GM12892 (cell line): ENCODE results near the gene WDR18.

Source experiments
- DNase-seq: peaks from one replicate; pipeline ENCODE4 v3.0.0; 2011; ENCODE audit not compliant: insufficient read length
- FAIRE-seq: peaks from 2 replicates; lab custom pipeline; 2011; peaks lifted over from hg19 to GRCh38; lab: Jason Lieb, UNC
- POLR2A ChIP-seq: IDR thresholded peaks from 2 replicates; pipeline ENCODE4 v1.6.1; 2011; ENCODE audit warnings: low read depth, low read length, control low read depth
- POLR2AphosphoS5 ChIP-seq: IDR thresholded peaks from 2 replicates; pipeline ENCODE4 v1.6.1; 2011; ENCODE audit warnings: low read depth, low read length, control low read depth
- TAF1 ChIP-seq: IDR thresholded peaks from 2 replicates; pipeline ENCODE4 v1.6.1; 2011; ENCODE audit warnings: low read depth, mild to moderate bottlenecking, control low read depth, low read length, borderline replicate concordance

The WDR18 gene

GRCh38 chr19:974564-975257 lies 9.4 kb upstream of the WDR18 start:
- DNase-seq: no peak
- FAIRE-seq: no peak
- no peak for TF ChIP-seq POLR2A
- no peak for TF ChIP-seq POLR2AphosphoS5
- no peak for TF ChIP-seq TAF1

- DNase-seq (no peak), FAIRE-seq (no peak)
- TF ChIP-seq POLR2AphosphoS5 (0 out of 2 replicates have a peak, but pooled peaks have one; percentile 27), POLR2A (no peak)
Measured at GRCh38 chr19:976476-976875, 7.7 kb upstream of the WDR18 start.

- TF ChIP-seq POLR2AphosphoS5 (no peak), POLR2A (no peak), TAF1 (no peak)
- FAIRE-seq: no peak
Measured at GRCh38 chr19:977058-977464, 7.1 kb upstream of the WDR18 start.

GRCh38 chr19:979318-979741 lies 4.8 kb upstream of the WDR18 start:
- DNase-seq: no peak
- TF ChIP-seq POLR2A: no peak

More at GRCh38 chr19:977058-977464, 7.1 kb upstream of the WDR18 start:
- DNase-seq: no peak

GRCh38 chr19:980133-980998 lies 3.8 kb upstream of the WDR18 start:
- DNase-seq (no peak), FAIRE-seq (peak; percentile 40)
- TF ChIP-seq TAF1 (no peak), POLR2AphosphoS5 (no peak), POLR2A (no peak)

More at GRCh38 chr19:979318-979741, 4.8 kb upstream of the WDR18 start:
- peak; percentile 68 for FAIRE-seq

GRCh38 chr19:982567-983170 lies 1.5 kb upstream of the WDR18 start:
- FAIRE-seq (peak; percentile 86), DNase-seq (peak; percentile 99)

GRCh38 chr19:986083-986482 lies 1.9 kb downstream of the WDR18 start:
- FAIRE-seq: no peak
- no peak for DNase-seq
- no peak for TF ChIP-seq TAF1
- no peak for TF ChIP-seq POLR2AphosphoS5
- TF ChIP-seq POLR2A: no peak

More at GRCh38 chr19:982567-983170, 1.5 kb upstream of the WDR18 start:
- no peak for TF ChIP-seq POLR2A
- TF ChIP-seq POLR2AphosphoS5: no peak
- no peak for TF ChIP-seq TAF1

DNA sequence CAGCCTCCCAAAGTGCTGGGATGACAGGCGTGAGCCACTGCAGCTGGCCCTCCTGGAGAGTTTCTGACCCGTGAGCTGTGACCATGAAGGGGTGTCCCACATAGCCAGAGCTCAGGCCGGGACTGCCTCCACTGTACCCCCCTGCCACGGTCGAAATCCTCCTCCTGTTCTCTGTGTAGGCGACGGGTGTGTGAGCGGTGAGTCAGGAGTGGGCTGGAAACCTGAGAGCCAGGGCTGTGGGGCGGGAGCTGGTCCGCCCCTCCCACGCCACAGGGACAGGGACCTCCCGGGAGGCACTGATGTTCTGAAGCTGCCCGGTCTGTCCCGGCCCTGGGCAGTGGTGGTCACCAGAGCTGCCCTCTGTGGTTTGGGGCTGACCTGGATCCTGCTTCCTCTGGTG lies 3.9 kb downstream of the WDR18 start:
- DNase-seq: no peak
- TF ChIP-seq TAF1: no peak
- TF ChIP-seq POLR2AphosphoS5: no peak
- TF ChIP-seq POLR2A: no peak
- no peak for FAIRE-seq

DNA sequence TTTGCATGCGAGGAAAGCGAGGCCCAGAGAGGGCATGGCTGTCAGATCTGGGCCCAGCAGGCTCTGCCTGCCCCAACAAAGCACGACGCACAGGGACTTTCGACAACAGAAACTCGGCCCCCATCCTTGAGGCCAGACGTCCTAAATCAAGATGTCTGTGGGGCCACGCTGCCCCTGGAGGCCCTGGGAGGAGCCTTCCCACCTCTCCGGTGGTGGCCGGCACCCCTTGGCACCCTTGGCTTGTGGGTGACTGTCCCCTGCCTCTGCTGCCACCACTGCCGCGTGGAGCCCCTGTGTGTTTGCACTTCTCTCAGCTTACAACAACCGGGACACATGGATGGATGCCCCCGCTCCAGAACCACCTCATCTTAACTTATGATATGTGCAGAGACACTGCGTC lies 4.4 kb downstream of the WDR18 start:
- TF ChIP-seq POLR2AphosphoS5 (no peak), POLR2A (no peak), TAF1 (no peak)
- DNase-seq (no peak), FAIRE-seq (no peak)

DNA sequence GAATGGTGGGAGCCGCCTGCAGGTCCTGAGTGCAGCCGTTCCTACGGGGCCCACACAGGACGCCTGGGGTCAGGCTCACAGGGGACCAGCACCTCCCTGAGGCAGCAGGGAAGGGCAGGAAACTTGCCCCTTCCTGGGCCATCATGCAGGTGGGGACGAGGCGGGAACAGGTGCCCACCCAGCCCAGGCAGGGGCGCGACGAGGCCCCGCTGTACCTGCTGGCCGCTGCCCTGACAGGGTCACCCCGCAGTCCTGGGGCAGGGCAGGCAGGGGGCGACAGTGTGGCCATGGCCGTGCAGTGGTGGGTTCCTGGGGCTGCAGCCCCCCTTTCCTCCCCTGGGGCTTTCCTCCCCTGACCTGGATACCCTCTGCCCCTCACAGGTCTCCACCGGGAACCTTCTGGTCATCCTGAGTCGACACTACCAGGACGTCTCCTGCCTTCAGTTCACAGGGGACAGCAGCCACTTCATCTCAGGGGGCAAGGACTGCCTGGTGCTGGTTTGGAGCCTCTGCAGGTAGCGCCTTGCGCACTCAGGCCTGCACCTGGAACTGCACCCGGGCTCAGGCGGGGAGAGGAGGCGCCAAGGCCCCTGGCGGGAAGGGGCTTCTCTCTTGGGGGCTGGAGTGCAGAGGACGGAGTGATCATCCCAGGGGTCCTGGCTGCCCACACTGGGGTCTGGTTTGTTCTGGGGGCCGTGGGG lies 5.4 kb downstream of the WDR18 start:
- FAIRE-seq (no peak), DNase-seq (no peak)
- TF ChIP-seq POLR2A (no peak), POLR2AphosphoS5 (no peak), TAF1 (no peak)

GRCh38 chr19:990119-990571 lies 6.0 kb downstream of the WDR18 start:
- DNase-seq: no peak
- no peak for FAIRE-seq
- TF ChIP-seq POLR2A: no peak
- TF ChIP-seq POLR2AphosphoS5: no peak
- no peak for TF ChIP-seq TAF1
